ENCODE measurements around the gene SYNDIG1L. TPM values are rescaled to one million over a fixed set of nuclear protein-coding genes. Genes with fewer than 3 reads are reported as not detected.

SYNDIG1L gene
- total and polyA plus RNA-seq, 9 of the 15 experiments (the other 6 are each of a cell fraction or from before 2014, with no cell fraction given): not detected

- CTCF ChIA-PET (ENCODE audit: low intra/inter-chr PET ratio): no interaction called here
- intact Hi-C loops (cut with micrococcal nuclease) (no loop called here), in situ Hi-C loops (cut with MboI) (no loop called here)
- Histone ChIP-seq H3K79me2 (ENCODE audit: control insufficient read depth, insufficient read depth, low read length) (no peaks in the 10 kb centered on the region), H2AFZ (ENCODE audit: low read depth, low read length) (no peak overlapping the region), H4K20me1 (replicated peaks; ENCODE audit: control insufficient read depth, insufficient read depth, low read length) (no peaks in the 10 kb centered on the region), H3K4me2 (ENCODE audit: insufficient read depth, low read length) (no peak overlapping the region), H3K27me3 (ENCODE audit: control insufficient read depth in 2 of 2, insufficient read depth in 2 of 2, low read length in 2 of 2) (peaks cover 0 to 42% of the 10 kb centered on the region in 2 experiments; a peak in 3 of 5 replicates), H3K36me3 (ENCODE audit: control insufficient read depth, insufficient read depth, low read length) (no peaks in the 10 kb centered on the region), H3K9me1 (ENCODE audit: control insufficient read depth, insufficient read depth, low read length) (no peaks in the 10 kb centered on the region), H3K4me3 (no peak overlapping the region), H3K27ac (ENCODE audit: extremely low read depth, low read depth, low read length) (no peak overlapping the region), H3K9ac (ENCODE audit: insufficient read depth in 1 of 2, low read depth in 2 of 2, low read length in 2 of 2) (no peak overlapping the region; a peak in 1 of 4 replicates), H3K4me1 (replicated peaks in 1 of 2; ENCODE audit: control insufficient read depth in 2 of 2, insufficient read depth in 2 of 2, low read length in 2 of 2) (no peaks in the 10 kb centered on the region), H3K9me3 (replicated peaks; ENCODE audit: control insufficient read depth, insufficient read depth, low read depth, low read length) (no peaks in the 10 kb centered on the region)
- FAIRE-seq (no peak), DNase-seq (ENCODE audit: extremely low read depth in 1 of 4, low spot score in 3 of 4) (no peak), ATAC-seq (no peak)
- WGBS (ENCODE audit: insufficient coverage, low coverage, missing lambda C conversion rate): 9% methylated on average over 9 of the region's 10 CpGs
- no TSS peak for BruUV-seq (replicated peaks)
- POLR2A ChIA-PET: no interaction called here
- no peak for TF ChIP-seq POLR2H (tag; IDR thresholded peaks at IDR 0.05; ENCODE audit: low read depth)
- no peak for TF ChIP-seq TFAP4 (CRISPR knock-in tag; IDR thresholded peaks at IDR 0.05; ENCODE audit: borderline replicate concordance)
- no peak for TF ChIP-seq CHAMP1 (IDR thresholded peaks at IDR 0.05)
- no peak for TF ChIP-seq ZNF121 (CRISPR knock-in tag; conservative IDR thresholded peaks at IDR 0.05)
- no peak for TF ChIP-seq KHSRP (IDR thresholded peaks at IDR 0.05)
- TF ChIP-seq THRAP3 (IDR thresholded peaks at IDR 0.05; ENCODE audit: borderline replicate concordance): no peak
- no peak for TF ChIP-seq IRF1 (CRISPR knock-in tag; IDR thresholded peaks at IDR 0.05; ENCODE audit: borderline replicate concordance)
- no peak for TF ChIP-seq ZBTB1 (CRISPR knock-in tag; IDR thresholded peaks at IDR 0.05; ENCODE audit: borderline replicate concordance, low read depth)
- no peak for TF ChIP-seq KLF10 (CRISPR knock-in tag; IDR thresholded peaks at IDR 0.05)
- no peak for TF ChIP-seq MIER1 (IDR thresholded peaks at IDR 0.05; ENCODE audit: low read depth)
- TF ChIP-seq ZNF280A (IDR thresholded peaks at IDR 0.05; ENCODE audit: low read depth, partially characterized antibody): no peak
- no peak for TF ChIP-seq ZFX (CRISPR knock-in tag; IDR thresholded peaks at IDR 0.05)
- no peak for TF ChIP-seq RBM17 (IDR thresholded peaks at IDR 0.05; ENCODE audit: borderline replicate concordance, low read depth, low read length)
- TF ChIP-seq ZNF134 (CRISPR knock-in tag; conservative IDR thresholded peaks at IDR 0.05): no peak
- no peak for TF ChIP-seq IFI16 (CRISPR knock-in tag; IDR thresholded peaks at IDR 0.05)
These were observed 23.4 kb downstream of the SYNDIG1L start for GRCh38 chr14:74402401-74403251.

Data from K562 (cell line).